Cardiac ventricle fibroblast (primary cell): Measurements from ENCODE around the gene TEX101. TPM values are rescaled to one million over a fixed set of nuclear protein-coding genes. Genes with fewer than 3 reads are reported as not detected.

Experiments
- total RNA-seq: library from RNA; depleted of rRNA; stranded (reverse); fragments of >200 nt; gene quantifications from 2 replicates; pipeline ENCODE4 v1.2.3, GENCODE V29; 2015

TEX101 gene
- not detected in 2 replicates for total RNA-seq

GRCh38 chr19:43414554-43414953 lies at the start of gene TEX101:
Gene TEX101, plus strand, starts transcription at chr19:43414890. Its CDS starts 1,030 bp downstream, at chr19:43415920.

GRCh38 chr19:43465468-43466120 lies 50.9 kb downstream of the TEX101 start, which contains the start of gene LYPD3:
Gene LYPD3, minus strand, starts transcription at chr19:43465608. Its CDS starts 37 bp downstream, at chr19:43465571.

Other genes with a start within 250 kb of the TEX101 start
- gene PSG5, start 228.4 kb upstream of the TEX101 start, total RNA-seq = not detected in 2 replicates
- gene PSG4, start 209.3 kb upstream of the TEX101 start, total RNA-seq = 0.20 and 2.1 TPM in 2 replicates
- not detected in 2 replicates for gene PSG9, start 145.4 kb upstream of the TEX101 start, total RNA-seq
- not detected in 2 replicates for gene CD177, start 61.2 kb upstream of the TEX101 start, total RNA-seq
- 0.44 and 0.75 TPM in 2 replicates for gene LYPD3, start 50.7 kb downstream of the TEX101 start, total RNA-seq
- 5.9 and 14.7 TPM in 2 replicates for gene PHLDB3, start 89.9 kb downstream of the TEX101 start, total RNA-seq
- gene ETHE1, start 112.3 kb downstream of the TEX101 start, total RNA-seq = 30.5 and 39.4 TPM in 2 replicates
- gene ZNF575, start 118.3 kb downstream of the TEX101 start, total RNA-seq = 0.15 and 0.25 TPM in 2 replicates
- 17.7 and 23.3 TPM in 2 replicates for gene XRCC1, start 160.6 kb downstream of the TEX101 start, total RNA-seq
- 1.4 and 1.9 TPM in 2 replicates for gene PINLYP, start 160.9 kb downstream of the TEX101 start, total RNA-seq
- 10.7 and 36.8 TPM in 2 replicates for gene IRGQ, start 181.2 kb downstream of the TEX101 start, total RNA-seq
- gene ZNF576, start 181.7 kb downstream of the TEX101 start, total RNA-seq = 7.0 and 12.8 TPM in 2 replicates
- gene SRRM5, start 197.2 kb downstream of the TEX101 start, total RNA-seq = 0.06 TPM in 1 of 2 replicates, not detected in the other
- gene ZNF428, start 204.7 kb downstream of the TEX101 start, total RNA-seq = 38.2 and 38.6 TPM in 2 replicates
- gene CADM4, start 225.0 kb downstream of the TEX101 start, total RNA-seq = 0.81 and 1.2 TPM in 2 replicates